HG03045 (cell line): Measurements from ENCODE around the gene DLEC1.
"Not testable (repeated sequence)": the region's sequence is repeated elsewhere in the genome, so short reads cannot be mapped to it uniquely, and the experiment has no call there.

Experiments
- ATAC-seq: cut with Tn5 transposase; IDR thresholded peaks from one replicate; pipeline ENCODE4 v1.9.1; 2021; ENCODE audit warnings: mild to moderate bottlenecking, moderate library complexity; ENCODE audit not compliant: unreplicated experiment

Gene DLEC1

DNA sequence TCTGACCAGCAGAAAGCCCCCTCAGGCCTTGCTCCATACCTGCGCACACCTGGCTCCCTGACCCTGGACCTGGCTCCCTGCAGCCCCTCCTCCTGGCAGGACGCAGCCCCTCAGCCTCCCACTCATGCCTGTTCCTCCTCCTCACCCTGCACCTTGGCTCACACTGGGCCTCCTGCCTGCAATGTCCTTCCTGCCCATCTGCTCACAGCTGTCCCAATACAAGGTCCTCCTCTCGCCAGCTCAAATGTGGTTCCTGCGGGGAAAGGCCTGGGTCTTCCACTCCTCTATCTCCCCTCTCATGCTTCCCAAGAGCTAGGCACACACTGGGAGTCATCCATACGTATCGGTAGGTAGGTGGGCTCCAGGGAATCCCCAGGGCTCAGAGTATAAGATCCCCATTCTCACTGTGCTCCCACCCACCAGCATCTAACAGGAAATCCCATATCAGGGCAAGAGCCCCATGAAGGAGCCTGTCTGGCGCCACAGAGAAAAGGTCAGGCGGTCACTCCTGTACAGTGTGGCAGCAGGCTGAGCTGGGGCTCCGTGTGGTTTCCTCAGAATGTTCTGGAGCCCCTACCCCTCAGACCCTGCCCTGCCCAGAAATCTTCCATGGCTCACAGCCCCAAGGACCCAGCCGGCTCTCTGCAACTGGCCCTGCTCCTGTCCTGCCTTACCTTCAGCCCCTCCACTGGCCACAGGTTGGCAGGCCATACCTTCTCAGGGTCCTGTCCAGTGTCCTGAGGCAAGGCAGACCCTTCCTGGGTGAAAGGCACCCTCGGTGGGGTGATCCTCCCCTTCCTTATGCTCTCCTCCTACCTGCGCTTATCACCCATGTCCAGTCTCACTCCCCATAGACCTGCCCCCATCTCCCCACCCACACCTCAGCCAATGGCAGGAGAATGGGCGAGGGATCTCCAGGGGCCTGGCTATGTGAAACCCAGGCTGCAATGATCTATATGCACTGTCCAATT is 20.4 kb upstream of the DLEC1 start:
- ATAC-seq: no peak

DNA sequence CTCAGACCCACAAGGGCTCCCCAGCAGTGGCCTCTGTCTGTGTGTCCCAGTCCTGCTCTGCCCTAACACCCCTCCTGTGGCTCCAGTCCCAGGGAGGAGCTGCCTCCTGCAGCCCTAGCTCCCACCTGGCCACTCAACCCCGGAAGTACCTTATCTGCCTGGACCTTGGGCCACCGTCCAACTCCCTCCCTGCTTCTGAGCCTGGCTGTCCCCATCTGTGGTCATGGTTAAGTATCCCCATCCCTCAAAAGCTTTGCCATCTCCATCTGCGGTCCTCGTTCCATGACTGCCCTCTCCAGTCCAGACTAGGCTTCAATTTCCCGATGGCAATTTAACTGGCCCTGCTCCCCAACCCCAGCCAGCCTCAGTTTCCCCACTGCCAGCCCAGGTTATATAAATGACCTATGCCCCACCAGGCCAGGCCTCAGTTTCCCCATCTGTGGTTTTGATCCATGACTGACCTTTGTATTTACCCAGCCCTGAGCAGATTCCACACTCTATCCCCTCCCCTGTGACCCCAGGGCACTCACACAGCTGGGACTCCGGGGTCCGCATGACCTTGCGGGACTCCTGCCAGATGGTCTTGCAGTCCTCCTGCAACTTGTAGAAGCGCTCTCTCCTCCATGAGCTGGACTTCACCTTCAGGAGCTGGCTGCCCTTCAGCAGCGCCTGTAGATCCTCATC is 19.2 kb upstream of the DLEC1 start:
- ATAC-seq: no peak

DNA sequence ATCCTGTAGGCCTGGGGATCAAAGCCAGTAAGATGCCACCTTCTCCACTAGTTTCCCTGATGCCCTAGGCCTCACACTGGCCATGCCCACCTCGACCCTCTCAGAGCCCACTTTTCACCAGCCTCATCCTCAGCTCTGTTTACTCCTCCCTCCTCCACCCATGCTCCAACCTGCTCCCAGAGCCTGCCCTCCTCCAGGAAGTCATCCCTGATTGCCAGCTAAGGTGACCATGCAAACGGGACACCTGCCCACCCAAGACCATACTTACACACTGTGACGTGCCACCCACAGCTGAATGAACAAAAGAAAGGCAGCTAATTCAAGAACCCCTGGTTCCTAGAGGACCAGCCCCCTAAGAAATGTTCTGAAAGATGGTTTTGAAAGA is 18.7 kb upstream of the DLEC1 start:
- no peak for ATAC-seq

DNA sequence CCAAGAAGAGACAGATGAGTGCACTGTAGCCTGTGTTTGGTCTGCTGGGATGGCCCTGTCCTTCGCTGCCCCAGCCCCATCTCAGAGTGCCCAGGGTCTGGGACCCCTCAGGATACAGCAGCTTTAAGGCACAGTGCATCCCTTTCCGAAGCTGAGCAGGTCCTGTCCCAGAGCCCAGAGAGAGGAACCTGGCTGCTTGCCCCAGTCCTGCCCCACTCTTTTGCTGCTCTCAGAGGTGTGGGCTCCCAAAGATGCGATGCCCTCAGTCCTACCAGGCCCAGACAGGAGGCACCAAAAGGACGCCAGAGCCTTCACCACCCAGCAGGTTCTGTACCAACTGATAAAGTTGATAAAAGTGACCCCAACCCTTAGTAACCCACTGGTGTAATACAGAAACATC is 17.8 kb upstream of the DLEC1 start:
- ATAC-seq: no peak

DNA sequence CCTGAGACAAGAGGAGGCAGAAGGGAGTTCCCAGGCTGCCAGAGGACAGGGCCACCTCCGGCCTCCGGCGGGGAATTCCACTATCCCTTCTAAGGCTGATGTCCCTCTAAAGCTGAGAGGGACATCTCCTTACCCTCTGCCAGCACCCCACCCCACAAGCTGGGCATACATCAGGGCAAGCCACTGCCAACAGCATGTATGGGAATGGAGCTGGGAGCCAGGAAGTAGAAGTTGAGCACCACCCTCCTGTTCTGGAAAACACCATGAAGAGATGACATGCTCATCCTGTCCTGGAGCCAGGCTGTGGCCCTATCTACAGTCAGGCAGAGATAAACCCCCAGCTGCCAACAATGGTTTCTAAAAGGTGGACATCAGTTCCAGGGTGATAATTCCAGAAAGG is 16.7 kb upstream of the DLEC1 start:
- no peak for ATAC-seq

DNA sequence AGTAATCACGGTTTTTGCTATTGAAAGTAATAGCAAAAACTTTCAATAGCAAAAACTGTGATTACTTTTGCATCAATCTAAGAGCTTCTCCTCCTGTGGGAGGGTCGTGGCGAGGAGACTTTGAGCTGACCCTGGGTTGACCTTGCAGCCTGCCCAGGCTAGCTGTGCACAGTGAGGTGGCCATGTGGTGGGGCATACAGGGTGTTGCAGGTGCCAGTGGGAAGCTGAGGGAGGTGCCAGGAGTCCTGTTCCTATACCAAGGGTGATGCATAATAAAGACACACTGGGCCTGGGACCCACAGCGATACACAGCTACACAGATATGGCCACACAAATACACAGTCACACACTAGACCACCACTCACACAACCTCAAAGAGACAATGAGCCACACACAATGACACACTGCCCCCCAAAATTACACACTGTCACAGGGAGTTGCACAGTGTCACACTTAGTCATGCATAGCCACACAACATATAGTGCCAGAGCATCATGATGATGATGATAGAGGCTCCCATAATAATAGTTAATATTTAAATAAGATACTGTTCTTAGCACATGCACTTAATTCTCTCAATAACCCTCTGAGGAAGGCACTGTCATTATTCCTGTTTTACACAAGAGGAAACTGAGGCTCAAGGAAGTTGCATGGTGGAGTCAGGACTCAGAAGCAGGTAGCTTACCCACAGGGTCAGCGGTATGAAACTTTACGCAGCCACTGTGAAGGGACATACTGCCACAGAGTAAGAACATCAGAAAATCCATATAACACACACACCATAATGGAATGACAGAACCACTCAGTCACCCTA is 15.9 kb upstream of the DLEC1 start:
- ATAC-seq: no peak

DNA sequence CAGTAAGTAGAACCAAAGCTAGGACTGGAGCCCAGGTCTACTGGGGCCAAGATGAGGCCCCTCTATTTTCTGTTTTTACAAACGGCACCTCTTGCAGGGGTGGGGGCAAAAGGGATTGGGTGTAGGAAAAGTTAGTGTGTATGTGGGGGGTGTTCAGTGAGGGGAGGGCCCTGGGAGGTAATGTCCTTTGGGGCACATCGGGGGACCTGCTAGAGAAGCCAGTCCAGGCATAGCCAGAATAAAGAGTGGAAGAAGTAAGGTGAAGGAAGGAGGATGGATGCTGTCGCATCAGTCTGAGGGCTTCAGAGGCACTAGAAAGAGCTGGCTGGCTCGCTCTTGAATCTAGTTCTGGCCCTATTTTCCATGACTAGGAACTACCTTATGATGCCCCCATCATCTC is 12.2 kb upstream of the DLEC1 start:
- ATAC-seq: no peak

DNA sequence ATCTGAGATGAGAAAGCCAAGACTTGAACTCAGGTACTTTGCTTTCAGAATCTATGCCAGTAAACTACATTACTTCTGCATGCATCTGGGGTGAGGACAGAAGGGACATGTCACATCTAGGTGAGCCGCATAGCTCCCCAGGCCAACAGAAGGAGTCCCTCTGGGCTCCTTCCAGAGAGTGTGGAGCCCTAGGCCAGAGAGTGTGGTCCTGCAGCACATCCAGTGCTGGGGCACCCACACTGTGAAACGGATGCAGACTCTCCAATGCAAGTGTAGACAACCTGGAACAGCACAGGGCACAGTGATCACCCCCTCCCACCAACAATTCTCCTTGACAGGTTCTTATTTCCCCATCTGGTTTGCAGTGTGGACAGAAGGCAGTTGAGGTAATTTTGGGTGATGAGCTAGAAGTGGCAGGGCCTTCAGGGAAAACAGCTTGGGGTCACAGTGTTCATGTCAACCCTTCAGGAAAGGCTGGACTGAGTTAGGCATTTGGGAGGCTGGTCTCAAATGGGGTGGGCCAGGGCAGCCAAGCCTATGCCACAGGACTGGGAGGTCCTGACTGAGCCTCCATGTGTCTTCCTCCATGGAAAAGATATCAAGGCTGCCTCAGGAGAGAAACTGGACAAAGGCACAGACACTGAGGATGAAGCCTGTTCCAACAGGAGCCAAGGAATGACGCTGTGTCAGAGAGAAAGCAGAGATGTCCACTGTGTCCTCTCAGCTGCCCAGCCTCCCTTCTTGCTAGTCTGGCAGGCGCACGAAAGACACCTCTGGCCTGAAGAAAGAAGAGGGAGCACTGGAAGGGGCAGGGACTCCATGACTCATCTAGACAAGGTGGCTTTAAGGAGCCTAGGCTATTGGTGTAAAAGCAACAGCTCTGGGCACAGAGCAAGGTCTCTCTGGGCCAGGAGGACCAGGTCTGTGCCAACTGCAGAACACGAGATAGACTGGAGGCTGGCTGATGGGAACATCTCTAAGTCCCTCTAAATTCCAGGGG is 11.2 kb upstream of the DLEC1 start:
- ATAC-seq: no peak

DNA sequence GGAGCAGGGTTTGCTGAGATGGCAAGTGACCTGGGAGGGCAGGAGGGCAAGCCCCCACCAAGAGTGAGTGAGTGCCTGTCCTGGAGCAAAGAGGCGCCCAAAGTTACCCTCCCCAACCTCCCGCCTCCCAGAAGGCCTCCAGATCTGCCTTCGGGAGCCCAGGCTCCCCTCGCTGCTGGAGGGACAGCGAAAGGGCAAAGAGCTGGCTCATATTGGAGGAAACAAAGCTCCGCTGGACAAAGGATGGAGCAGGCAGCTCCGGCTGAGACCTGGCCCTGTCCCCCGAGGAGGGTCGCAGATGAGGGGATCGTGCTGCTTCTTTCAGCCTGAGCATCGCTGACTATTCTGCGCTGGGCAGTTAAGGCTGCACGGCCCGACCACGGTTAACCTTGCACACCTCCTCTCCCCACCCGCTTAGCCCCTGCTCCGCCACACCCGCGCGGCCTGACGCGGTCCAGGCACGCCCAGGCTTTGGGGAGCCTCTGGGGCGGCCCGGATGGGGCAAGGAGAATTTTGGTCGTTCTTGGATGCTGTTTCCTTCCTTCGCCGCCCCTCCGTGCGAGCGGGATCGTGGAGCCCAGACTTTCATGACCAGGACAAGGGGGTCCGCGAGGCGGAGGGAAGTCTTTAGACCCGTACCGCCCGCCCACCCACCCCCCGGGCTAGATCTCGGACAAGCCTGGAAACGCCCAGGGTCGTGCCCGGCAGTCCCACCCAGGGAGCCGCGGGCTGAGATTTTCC is 10.2 kb upstream of the DLEC1 start:
- ATAC-seq: no peak

DNA sequence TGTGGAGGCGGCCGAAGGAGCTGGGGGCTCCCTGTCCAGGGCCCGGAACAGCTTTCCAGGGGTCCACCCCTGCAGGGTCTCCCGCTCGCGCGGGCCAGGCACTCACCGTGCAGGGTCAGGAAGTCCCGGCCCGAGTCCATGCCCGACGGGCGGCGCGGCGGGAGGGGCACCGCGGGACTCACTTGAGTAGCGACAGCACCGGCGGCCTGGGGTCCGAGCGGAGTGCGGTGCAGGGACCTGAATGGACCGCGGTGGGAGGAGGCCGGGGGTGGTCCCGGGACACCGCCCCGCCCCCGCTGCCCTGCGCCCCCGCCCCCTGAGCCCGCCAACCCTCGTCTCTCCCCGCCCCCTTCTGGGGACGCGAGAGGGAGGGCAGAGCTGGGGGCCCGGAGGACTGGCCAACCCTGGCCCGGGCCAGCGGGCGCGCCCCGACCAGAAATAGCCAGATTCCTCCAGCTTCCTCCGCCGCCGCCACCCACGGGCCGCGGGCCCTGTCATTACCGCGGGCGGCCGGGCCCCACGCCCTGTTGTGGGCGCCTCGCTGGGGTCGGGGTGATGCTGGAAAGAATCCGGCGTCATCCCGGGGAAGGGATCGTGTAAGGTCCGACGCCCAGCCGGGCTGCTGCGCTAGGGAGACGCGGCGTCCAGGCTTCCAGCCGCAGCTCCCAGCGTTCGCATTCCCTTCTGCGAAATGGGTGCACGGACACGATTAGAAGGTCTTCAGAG is 9.4 kb upstream of the DLEC1 start, which contains the start of gene PLCD1:
TSS of gene PLCD1 (minus strand) at position 243 of the 726 bp plus-strand sequence. CDS start at position 140, 103 bp downstream.
- ATAC-seq: no peak

DNA sequence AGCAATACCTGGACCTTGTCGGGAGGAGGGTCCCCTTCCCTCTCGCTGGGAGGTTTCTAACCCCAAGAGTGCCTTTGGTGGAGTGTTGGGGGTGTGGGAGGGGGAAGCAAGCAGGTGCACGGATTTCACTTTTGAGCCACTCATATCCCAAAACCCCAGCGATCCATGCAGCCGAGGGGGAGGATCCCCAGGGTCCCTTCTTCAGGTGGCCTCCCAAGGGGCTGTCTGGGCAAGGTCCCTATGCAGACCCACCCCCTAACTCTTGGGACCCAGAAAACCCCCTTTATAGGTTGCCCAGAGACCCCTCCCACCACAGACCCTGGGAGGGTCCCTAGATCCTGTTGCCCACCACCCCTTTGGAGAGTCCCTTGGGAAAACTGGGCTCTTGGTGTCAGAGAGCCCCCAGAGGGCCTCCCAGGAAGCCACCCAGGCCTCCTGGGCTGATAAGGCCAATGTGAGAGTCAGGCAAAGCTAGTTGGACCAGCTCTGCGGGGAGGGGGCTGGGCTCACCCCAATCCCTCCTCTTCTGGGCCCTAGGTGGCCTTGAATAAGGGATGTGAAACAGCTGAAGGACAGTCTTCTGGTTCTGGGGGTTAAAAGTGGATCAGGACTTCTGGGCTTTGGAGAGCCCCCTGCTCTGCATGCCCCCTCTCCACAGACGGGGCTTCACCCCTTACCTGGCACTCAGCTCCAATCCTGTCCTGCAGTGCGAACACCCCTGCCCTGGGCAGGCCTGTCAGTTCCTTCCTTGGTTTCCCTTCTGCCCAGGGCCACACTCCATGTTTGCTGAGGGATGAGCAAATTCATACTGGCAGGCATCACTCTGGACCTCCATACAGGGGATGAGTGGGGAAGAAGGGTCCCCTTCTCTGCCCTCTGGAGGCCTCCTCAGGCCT is 8.6 kb upstream of the DLEC1 start:
- no peak for ATAC-seq

DNA sequence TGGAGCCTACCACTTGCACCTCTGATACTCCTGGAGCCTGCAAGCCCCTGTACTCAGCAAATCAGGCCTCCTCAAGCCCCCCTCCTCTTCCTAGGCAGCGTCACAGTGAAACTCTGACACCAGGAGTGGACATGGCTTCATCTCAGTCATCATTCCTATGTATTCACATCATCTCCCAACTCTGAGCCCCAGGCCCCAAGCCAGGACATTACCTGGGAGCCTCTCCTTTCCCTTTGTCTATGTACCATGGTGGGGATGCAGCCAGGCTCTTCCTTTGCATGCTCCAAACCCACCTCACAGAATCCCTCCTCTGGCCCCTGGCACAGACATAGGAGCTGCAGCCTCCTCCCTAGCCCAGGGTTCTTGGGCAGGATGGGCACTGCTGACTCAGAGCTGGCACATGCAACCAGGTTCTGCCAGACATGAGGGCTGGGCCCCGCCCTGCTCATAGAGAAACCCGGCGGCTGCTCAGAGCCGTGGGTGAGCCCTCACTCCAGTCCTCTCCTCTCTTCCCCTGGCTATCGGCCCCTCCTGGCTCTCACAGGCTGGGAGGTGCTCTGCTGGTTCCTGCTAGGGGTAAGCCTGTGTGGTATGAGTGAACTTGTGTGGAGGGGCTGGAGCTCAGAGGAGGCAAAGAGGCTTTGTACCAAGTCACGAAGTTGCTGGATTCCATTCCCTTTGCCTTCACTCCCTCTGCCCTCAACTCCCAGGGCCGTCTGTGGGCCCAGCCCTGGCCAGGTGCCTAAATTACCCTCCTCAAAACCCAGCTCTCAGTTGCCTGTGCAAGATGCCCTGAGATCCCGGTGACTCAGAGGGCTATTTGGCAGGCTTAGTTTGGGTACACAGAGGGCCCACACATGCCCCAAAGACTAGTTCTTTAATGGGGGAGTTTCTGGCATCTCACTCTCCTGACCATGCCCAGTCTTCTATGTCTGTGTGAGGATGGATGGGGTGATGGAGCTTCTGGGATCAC is 7.7 kb upstream of the DLEC1 start:
- ATAC-seq: no peak

DNA sequence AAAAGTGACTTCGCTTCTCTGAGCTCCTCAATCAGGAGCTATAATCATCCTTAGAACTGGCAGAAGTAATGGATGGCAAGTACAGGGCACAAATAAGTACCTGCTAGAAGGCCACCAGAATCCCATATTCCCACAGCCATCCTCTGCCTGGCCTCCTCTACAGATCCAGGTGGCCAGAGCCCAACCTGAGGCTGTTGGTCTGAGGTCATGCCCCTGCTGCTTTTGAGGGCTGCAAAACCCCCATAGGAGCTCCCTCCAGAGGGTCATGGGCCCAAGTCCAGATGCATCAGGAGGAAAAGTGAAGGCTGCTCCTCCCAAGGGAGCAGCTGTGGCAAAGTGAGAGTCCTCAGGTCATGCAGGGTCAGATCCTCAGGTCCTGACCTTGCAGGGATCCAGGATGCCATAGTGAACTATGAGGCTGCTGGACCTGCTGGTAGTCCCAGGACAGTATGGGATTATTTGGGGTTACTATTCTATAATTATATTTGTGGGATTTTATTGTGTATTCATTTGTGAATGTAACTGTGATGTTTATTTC is 6.6 kb upstream of the DLEC1 start:
- no peak for ATAC-seq

DNA sequence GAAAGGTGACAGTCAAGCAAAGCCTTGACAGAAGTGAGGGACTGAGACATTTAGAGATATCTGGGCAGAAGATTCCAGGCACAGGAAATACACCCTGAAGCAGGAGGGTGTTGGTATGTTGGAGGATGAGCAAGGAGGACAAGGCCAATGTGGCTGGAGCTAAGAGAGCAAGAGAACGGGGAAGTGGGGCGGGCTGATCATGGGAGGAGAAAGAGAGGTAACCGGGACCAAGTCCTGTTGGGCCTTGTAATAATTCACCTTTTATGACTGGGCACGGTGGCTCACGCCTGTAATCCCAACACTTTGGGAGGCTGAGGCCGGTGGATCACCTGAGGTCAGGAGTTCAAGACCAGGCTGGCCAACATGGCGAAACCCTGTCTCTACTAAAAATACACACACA is 5.4 kb upstream of the DLEC1 start:
- not testable (repeated sequence) for ATAC-seq

DNA sequence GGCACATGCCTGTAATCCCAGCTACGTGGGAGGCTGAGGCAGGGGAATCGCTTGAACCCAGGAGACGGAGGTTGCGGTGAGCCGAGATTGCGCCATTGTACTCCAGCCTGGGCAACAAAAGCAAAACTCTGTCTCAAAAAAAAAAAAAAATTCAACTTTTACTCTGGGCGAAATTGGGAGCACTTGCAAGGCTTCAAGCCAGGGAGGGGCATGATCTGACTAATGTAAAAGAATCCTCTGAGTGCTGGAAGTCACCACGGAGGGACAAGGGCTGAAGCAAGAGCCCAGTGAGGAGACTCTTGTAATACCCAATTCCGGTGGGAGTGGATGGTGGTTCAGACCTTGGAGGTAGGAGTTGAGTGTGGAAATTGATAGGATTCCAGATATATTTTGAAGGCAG is 4.7 kb upstream of the DLEC1 start:
- not testable (repeated sequence) for ATAC-seq

DNA sequence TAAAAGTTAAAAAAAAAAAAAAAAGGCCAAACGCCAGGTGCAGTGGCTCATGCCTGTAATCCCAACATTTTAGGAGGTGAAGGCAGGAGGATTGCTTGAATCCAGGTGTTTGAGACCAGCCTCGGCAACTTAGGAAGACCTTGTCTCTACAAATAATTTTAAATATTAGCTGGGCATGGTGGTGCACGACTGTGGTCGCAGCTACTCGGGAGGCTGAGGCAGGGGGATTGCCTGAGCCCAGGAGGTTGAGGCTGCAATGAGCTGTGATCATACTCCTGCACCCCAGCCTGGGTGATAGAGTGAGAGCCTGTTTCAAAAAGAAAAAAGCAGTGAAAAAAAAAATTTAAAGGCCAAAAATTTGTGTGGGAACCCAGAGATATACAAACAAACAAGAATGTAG is 2.7 kb upstream of the DLEC1 start:
- ATAC-seq: no peak
